Stimulated activated CD8-positive, alpha-beta memory T cell treated with anti-CD3 and anti-CD28 coated beads, Interleukin-2, amount 100 ng/mL, for 1 hour (primary cell): ENCODE data around the gene KNL1.
"Not testable (repeated sequence)": the region's sequence is repeated elsewhere in the genome, so short reads cannot be mapped to it uniquely, and the experiment has no call there.

Source experiments
- DNase-seq, 2 donors: peaks; one replicate each; pipeline ENCODE4 v3.0.0-alpha.2; 2020; ENCODE audit warnings: low read depth in 2 of 2

The KNL1 gene

DNA sequence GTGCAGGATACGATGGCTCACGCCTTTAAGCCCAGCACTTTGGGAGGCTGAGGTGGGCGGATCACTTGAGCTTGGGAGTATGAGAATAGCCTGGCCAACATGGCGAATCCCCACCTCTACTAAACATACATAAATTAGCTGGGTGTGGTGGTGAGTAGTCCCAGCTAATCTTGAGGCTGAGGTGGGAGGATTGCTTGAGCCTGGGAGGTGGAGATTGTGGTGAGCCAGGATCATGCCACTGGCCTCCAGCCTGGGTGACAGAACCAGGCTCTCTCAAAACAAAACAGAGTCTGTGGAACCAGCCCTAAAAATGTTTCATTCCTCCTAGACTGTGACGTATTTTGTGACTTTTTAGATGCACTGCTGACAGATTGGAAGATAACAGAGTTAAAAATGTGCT, 66.6 kb downstream of the KNL1 start:
- DNase-seq, result no peak

DNA sequence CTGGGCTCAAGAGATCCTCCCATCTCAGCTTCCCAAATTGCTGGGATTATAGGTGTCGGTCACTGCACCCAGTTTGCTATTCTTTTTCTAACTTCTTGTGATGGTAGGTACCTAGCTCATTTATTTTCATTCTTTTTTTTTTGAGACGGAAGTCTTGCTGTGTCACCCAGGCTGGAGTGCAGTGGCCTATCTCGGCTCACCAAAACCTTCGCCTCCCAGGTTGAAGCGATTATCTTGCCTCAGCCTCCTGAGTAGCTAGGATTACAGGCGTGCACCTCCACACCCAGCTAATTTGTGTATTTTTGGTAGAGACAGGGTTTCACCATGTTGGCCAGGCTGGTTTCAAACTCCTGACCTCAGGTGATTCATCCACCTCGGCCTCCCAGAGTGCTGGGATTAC, 70.9 kb downstream of the KNL1 start:
- DNase-seq, result no peak

DNA sequence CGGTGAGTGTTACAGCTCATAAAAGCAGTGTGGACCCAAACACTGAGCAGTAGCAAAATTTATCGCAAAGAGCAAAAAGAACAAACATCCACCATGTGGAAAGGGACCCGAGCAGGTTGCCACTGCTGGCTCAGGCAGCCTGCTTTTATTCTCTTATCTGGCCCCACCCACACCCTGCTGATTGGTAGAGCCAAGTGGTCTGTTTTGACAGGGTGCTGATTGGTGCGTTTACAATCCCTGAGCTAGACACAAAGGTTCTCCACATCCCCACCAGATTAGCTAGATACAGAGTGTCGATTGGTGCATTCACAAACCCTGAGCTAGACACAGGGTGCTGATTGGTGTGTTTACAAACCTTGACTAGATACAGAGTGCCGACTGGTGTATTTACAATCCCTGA, 82.2 kb downstream of the KNL1 start:
- DNase-seq, result not testable (repeated sequence)

DNA sequence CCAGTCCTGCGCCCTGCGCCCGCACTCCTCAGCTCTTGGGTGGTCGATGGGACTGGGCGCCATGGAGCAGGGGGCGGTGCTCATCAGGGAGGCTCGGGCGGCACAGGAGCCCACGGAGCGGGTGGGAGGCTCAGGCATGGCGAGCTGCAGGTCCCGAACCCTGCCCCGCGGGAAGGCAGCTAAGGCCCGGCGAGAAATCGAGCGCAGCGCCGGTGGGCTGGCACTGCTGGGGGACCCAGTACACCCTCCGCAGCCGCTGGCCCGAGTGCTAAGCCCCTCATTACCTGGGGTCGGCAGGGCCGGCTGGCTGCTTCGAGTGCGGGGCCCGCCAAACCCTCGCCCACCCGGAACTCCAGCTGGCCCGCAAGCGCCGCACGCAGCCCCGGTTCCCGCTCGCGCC, 82.9 kb downstream of the KNL1 start:
- DNase-seq, result not testable (repeated sequence)

DNA sequence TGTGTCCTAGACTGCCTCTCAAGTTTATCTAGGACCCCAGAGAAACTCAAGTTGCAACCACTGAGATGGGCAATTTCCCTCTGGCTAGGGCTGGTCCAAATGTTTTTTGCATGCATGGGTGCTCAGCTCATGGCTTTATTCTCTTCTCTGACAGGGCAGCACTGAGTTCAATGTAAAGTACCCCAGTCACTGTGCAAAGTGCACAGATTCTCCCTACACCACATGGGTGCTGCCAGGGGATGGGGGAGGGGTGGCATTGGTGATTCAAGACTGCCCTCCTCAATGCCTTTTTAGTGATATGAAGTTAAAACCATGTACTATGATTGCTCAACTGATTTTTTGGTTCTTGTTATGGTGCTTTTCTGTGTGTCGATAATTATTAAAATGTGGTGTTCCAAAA, 86.1 kb downstream of the KNL1 start:
- DNase-seq, result no peak

DNA sequence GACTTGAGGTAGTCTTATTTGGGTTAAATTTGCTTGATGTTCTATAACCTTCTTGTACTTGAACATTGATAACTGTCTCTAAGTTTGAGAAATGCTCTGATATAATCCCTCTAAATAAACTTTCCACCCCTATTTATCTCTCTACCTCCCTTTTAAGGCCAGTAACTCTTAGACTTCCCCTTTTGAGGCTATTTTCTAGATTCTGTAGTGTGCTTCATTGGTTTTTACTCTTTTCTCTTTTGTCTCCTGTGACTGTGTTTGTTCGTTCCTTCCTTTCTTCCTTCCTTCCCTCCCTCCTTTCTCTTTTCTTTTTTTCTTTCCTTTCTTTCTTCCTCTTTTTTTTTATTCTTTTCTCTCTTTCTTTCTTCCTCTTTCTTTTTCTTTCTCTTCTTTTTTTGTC, 86.9 kb downstream of the KNL1 start:
- DNase-seq, result not testable (repeated sequence)

DNA sequence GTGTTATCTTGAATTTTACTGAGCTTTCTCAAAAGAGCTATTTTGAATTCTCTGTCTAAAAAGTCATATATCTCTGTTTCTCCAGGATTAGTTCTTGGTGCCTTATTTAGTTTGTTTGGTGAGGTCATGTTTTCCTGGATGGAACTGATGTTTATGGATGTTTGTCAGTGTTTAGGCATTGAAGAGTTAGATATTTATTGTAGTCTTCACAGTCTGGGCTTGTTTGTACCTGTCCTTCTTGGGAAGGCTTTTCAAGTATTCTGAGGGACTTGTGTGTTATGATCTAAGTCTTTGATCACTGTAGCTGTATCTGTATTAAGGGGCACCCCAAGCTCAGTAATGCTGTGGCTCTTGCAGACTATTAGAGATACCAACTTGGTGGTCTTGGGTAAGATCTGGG, 90.3 kb downstream of the KNL1 start:
- DNase-seq, result no peak

DNA sequence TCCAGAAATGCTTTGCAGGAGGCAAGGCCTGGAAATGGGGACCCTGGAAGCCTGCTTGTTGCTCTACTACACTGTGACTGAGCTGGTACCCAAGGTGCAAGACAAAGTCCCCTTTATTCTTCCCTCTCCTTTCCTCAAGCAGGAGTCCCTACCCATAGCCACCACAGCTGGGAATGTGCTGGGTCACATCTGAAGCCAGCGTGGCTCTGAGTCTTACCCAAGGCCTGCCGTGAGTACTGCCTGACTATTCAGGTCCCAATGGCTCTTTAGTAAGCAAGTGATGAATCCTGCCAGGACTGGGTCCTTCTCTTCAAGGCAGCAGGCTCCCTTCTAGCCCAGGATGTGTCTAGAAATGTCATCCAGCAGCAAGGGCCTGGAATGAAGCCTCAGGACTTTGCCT, 91.3 kb downstream of the KNL1 start:
- DNase-seq, result no peak

DNA sequence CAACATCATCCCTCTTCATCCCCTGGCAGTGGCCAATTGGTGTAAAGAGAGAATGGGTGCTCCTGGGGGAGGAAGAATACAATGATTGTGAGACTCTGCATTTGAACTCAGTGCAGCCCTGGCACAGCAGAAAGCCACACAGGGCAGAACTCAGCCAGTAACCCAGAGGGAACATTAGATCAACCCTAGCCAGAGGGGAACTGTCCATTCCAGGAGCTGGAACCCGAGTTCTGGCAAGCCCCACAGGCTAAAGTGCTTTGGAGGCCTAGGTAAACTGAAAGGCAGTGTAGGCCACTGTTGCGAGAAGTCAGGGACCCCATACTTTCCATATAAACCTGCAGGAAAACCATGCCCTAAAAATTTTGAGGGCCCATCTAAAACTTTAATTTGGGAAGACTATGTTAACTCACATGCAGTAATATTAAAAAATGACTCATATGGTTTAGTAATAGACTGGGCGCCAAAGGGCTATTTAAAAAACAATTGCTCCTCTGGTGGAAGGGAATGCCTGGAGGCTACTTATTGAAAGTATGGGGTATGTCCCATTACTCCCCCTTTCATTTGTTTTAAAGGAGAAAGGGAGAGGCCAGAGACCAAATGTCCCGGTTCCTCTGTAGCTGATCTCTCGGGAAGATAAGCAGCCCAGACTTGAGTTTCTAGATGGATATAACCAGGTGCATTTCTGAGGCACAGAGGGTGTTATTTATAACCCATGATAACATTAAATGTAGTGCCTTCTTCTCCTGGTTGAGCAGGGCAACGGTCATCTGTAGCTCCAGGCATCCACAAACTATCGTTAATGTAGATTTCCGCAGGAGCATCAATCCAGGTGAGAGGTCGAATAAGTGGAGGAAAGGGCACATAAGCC, 95.1 kb downstream of the KNL1 start:
- no peak for DNase-seq

DNA sequence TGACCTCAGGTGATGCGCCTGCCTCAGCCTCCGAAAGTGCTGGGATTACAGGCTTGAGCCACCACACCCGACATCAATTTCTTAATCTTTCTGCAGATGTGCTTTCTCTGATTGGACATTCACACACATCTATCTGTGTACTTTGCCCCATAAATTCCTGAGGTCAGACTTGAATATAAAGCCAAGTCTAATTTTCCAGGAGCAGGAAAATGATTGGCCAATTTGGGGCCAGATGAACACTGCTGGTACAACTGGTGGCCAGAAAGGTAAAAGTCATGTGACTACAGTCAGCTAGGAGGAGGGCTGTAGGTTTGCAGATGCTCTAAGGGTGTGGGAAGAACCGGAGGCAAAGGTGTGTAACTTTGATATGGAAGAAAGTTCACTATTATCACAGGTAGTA, 97.7 kb downstream of the KNL1 start:
- DNase-seq, result no peak

DNA sequence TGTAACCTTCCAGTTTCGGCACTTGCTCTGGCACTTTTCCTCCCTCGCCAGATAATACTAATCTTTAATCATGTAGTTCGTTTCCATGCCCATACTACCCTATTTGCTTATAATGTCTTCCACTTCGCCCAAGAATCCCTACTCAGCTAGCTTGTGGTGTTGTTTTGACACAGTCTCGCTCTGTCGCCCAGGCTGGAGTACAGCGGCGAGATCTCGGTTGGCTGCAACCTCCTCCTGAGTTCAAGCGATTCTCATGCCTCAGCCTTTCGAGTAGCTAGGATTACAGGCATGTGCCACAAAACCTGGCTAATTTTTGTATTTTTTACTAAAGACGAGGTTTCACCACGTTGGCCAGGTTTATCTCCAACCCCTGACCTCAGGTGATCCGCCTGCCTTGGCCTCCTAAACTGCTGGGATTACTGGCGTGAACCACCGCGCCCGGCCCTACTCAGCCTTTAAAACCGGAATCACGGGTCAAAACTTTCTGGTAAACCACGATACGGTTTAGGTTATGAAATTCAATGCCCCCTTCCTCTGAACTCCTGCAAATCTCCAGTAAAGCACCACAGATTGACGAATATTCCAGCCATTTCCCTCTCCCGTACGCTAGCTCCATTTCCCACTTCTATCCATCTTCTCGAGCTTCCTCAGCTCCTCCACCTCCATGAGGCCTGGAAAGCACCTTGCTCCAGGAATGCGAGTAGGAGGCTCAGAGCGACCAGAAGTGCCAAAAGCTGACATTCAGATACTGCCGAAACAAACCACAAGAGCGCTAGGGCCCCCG, 100.0 kb downstream of the KNL1 start:
- no peak for DNase-seq

DNA sequence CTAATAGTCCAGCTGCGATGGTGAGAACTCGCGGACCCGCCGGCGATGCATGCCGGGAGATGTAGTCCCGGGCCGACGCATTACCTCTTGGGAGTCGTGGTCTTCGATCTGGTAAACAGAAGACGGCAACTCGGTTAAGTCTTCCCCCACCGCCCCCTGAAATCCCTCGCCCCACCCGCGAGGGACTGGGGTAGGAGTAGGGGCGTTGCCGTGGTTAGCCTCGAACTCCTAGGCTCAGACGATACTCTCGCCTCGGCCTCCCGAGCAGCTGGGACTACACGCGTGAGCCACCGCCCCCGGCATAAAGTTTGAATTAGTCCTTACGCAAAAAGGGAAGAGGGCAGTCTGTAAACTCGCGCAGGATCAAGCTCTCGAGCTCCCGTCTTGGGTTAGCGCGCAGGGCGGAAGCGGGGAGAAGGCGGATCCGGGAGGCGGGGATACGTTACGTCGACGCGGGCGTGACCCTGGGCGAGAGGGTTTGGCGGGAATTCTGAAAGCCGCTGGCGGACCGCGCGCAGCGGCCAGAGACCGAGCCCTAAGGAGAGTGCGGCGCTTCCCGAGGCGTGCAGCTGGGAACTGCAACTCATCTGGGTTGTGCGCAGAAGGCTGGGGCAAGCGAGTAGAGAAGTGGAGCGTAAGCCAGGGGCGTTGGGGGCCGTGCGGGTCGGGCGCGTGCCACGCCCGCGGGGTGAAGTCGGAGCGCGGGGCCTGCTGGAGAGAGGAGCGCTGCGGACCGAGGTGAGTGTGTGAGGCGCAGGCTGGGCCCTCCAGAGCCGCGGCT, 100.8 kb downstream of the KNL1 start, which contains the start of gene RAD51:
RAD51 (plus strand) TSS at position 487 of the 781 bp plus-strand sequence. CDS start 3,585 bp downstream, outside the sequence.
- peak; percentile 80 to 87 for DNase-seq

DNA sequence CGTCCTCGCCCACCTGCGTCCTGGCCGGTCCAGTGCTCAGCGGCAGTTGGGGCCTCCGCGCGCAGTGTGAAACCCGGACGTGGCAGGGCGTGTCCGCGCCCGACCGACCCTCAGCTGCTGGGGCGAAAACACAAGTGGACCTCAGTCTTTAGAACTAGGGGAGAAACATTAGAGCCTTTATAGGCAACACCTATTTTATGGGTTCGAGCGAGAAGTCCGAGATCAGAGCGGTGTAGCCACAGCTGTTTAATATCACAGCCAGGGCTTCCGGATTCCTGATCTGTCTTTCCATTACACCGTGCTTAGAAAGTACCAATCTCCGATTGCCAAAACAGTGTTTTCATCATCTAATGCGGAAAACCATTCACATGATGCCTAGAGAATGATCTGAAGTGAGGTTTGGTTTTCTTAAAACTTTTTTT, 101.4 kb downstream of the KNL1 start:
- DNase-seq, result no peak

DNA sequence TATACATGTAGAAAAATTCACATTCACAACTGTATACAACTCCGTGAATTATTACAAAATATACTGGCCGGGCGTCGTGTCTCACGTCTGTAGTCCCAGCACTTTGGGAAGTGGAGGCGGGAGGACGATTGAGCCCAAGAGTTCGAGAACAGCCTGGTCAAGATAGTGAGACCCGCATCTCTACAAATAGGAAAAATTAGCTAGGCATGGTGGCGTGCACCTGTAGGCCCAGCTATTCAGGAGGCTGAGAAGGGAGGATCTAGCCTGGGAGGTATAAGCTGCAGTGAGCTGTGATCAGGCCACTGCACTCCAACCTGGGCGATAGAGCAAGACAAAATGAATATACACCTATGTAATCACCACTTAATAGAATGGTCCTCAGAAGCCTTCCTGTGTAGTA, 102.2 kb downstream of the KNL1 start:
- no peak for DNase-seq

DNA sequence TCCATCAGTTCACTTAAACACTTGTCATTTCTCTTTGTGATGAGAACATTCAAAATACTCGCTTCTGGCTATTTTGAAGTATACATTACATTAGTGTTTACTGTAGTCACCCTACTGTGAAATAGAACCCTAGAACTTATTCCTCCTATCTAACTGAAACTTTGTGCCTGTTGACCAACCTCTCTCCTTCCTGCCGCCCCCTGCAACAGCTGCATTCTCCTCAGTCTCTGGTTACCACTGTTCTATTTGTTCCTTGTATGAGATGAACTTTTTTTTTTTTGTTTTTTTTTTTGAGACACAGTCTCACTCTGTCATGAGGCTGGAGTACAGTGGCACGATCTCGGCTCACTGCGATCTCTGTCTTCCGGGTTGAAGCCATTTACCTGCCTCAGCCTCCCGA, 103.9 kb downstream of the KNL1 start:
- DNase-seq, result no peak

DNA sequence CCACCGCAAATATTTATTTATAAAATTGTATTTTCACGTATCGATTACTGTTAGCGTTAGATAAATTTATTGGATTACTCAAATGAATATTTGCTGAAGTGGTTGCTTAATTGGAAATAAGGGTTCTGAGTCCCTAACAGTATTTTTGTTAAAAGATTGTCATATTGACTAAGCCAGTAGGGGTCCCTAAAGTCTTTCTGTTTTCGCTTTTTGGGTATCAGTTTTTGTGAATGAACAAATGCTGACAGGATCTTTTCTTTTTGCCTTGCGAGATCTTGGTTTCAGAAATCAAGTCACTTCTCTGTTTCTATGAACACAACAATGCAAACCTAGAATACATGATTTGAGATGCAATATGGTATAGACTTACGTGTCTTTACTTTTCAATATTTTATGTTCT, 108.0 kb downstream of the KNL1 start:
- no peak for DNase-seq

DNA sequence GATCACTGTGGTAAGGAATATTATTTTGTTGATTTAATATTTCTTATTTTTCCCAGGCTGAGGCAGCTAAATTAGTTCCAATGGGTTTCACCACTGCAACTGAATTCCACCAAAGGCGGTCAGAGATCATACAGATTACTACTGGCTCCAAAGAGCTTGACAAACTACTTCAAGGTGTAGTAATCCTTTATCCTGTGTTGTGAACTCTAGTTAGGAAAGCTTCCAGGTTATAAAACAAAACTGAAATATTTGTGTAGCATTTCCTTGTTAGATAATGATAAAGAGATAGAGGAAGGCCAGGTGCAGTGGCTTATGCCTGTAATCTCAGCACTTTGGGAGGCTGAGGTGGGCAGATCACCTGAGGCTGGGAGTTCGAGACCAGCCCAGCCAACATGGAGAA, 112.1 kb downstream of the KNL1 start:
- no peak for DNase-seq
